IMR-90 (cell line): Measurements from ENCODE around the gene SLC29A1. TPM values are rescaled to one million over a fixed set of nuclear protein-coding genes. Genes with fewer than 3 reads are reported as not detected.

ENCODE experiments used
- ATAC-seq: fragments of 200-7000 bp; cut with Tn5 transposase; 2 replicates; pipeline ENCODE4 v1.9.1; 2020; ENCODE audit warnings: low read depth, mild to moderate bottlenecking, moderate library complexity
- BruUV-seq: library from RNA; stranded (reverse); fragments of 400-500 nt; replicated peaks from 2 replicates; lab custom pipeline; 2021; lab: Mats Ljungman, UMichigan
- CTCF ChIA-PET: fragments of 300-600 bp; formaldehyde crosslinking; extraction: SDS; loops from one replicate; lab custom pipeline; 2021; ENCODE audit warnings: antibody characterized with exemption; lab: Yijun Ruan, JAX
- POLR2A ChIA-PET: fragments of 300-600 bp; sonication (Branson Sonifier 250); formaldehyde crosslinking; loops from one replicate; lab custom pipeline; 2022; ENCODE audit warnings: antibody characterized with exemption; ENCODE audit not compliant: unreplicated experiment; lab: Charles Lee
- DNase-seq: peaks from one replicate; pipeline ENCODE4 v3.0.0; 2013
- H2AFZ ChIP-seq: replicated peaks from 2 replicates; pipeline ENCODE3; 2013; ENCODE audit warnings: low read length, mild to moderate bottlenecking; ENCODE audit not compliant: poor library complexity
- H2AK5ac ChIP-seq: 2 replicates; pipeline ENCODE4 v1.6.1; 2013; ENCODE audit warnings: low read depth, low read length, inconsistent platforms
- H2AK9ac ChIP-seq: replicated peaks from 2 replicates; pipeline ENCODE3; 2013; ENCODE audit warnings: mild to moderate bottlenecking, low read depth, low read length, moderate library complexity; ENCODE audit not compliant: poor library complexity
- H2BK120ac ChIP-seq: 2 replicates; pipeline ENCODE4 v1.6.1; 2013; ENCODE audit warnings: low read depth, low read length, inconsistent platforms
- H2BK15ac ChIP-seq: 3 replicates; pipeline ENCODE4 v1.6.1; 2013; ENCODE audit warnings: low read depth, low read length, inconsistent platforms
- H2BK20ac ChIP-seq: 2 replicates; pipeline ENCODE4 v1.6.1; 2013; ENCODE audit warnings: low read depth, mild to moderate bottlenecking, inconsistent platforms, low read length, moderate library complexity
- H2BK5ac ChIP-seq: 2 replicates; pipeline ENCODE4 v1.6.1; 2013; ENCODE audit warnings: mild to moderate bottlenecking, low read depth, low read length, inconsistent platforms; ENCODE audit not compliant: poor library complexity, severe bottlenecking
- H3K14ac ChIP-seq: replicated peaks from 2 replicates; pipeline ENCODE4 v1.6.1; 2013; ENCODE audit warnings: low read depth, low read length, inconsistent platforms
- H3K18ac ChIP-seq: 2 replicates; pipeline ENCODE4 v1.6.1; 2013; ENCODE audit warnings: low read depth, low read length, control low read depth
- H3K23ac ChIP-seq: 2 replicates; pipeline ENCODE4 v1.6.1; 2013; ENCODE audit warnings: low read depth, low read length, inconsistent platforms
- H3K27ac ChIP-seq: 2 replicates; pipeline ENCODE4 v1.5.1; 2013; ENCODE audit warnings: mild to moderate bottlenecking, control low read depth, low read length; ENCODE audit not compliant: insufficient read depth
- H3K27me3 ChIP-seq: 2 replicates; pipeline ENCODE4 v1.6.1; 2013; ENCODE audit warnings: low read length; ENCODE audit not compliant: control insufficient read depth, insufficient read depth
- H3K36me3 ChIP-seq: 2 replicates; pipeline ENCODE4 v1.6.1; 2013; ENCODE audit warnings: low read length, mixed read lengths; ENCODE audit not compliant: control insufficient read depth, insufficient read depth
- H3K4ac ChIP-seq: 2 replicates; pipeline ENCODE4 v1.6.1; 2013; ENCODE audit warnings: low read depth, low read length, inconsistent platforms
- H3K4me1 ChIP-seq: 2 replicates; pipeline ENCODE4 v1.6.1; 2013; ENCODE audit warnings: low read length, mixed read lengths; ENCODE audit not compliant: control insufficient read depth, insufficient read depth
- H3K4me2 ChIP-seq: 2 replicates; pipeline ENCODE4 v1.6.1; 2013; ENCODE audit warnings: low read depth, mild to moderate bottlenecking, control low read depth, low read length, moderate library complexity
- H3K4me3 ChIP-seq: 2 replicates; pipeline ENCODE4 v1.5.1; 2013; ENCODE audit warnings: low read depth, mild to moderate bottlenecking, control low read depth, low read length, moderate library complexity; ENCODE audit not compliant: insufficient read depth
- H3K56ac ChIP-seq: 2 replicates; pipeline ENCODE4 v1.6.1; 2013; ENCODE audit warnings: low read length, inconsistent platforms; ENCODE audit not compliant: insufficient read depth; ENCODE audit errors: extremely low read depth
- H3K79me1 ChIP-seq, 2 experiments: 2 replicates each; pipeline ENCODE4 v1.6.1; 2013; ENCODE audit warnings: low read length in 2 of 2, inconsistent platforms in 1 of 2, low read depth in 1 of 2
- H3K9ac ChIP-seq: 2 replicates; pipeline ENCODE4 v1.6.1; 2013; ENCODE audit warnings: low read depth, low read length, control low read depth
- H3K9me1 ChIP-seq: 2 replicates; pipeline ENCODE4 v1.6.1; 2013; ENCODE audit warnings: low read length, inconsistent platforms; ENCODE audit not compliant: insufficient read depth
- H3K9me3 ChIP-seq: 2 replicates; pipeline ENCODE4 v1.6.1; 2013; ENCODE audit warnings: low read length; ENCODE audit not compliant: control insufficient read depth, insufficient read depth
- H4K20me1 ChIP-seq: 2 replicates; pipeline ENCODE4 v1.6.1; 2013; ENCODE audit warnings: low read length, inconsistent platforms; ENCODE audit not compliant: insufficient read depth
- H4K5ac ChIP-seq: 2 replicates; pipeline ENCODE4 v1.6.1; 2013; ENCODE audit warnings: mild to moderate bottlenecking, low read depth, low read length, control low read depth
- H4K8ac ChIP-seq, 2 experiments: 2 replicates each; pipeline ENCODE4 v1.6.1; 2013; ENCODE audit warnings: low read depth in 2 of 2, low read length in 2 of 2, control low read depth in 1 of 2, inconsistent platforms in 1 of 2
- H4K91ac ChIP-seq: 2 replicates; pipeline ENCODE4 v1.6.1; 2013; ENCODE audit warnings: low read depth, low read length, inconsistent platforms; ENCODE audit not compliant: insufficient read depth
- BHLHE40 ChIP-seq: fragments of 150-350 bp; IDR thresholded peaks from 2 replicates; pipeline ENCODE4 v1.6.1; 2016; ENCODE audit warnings: mild to moderate bottlenecking, low read depth, low read length
- CEBPB ChIP-seq: IDR thresholded peaks from 2 replicates; pipeline ENCODE4 v1.6.1; 2012; ENCODE audit warnings: low read depth, low read length, improper control_type of control experiment
- CTCF ChIP-seq: conservative IDR thresholded peaks from 2 replicates; pipeline ENCODE4 v1.5.1; 2012; ENCODE audit warnings: mild to moderate bottlenecking, low read depth, low read length, improper control_type of control experiment
- POLR2A ChIP-seq: IDR thresholded peaks from 2 replicates; pipeline ENCODE4 v1.6.1; 2012; ENCODE audit warnings: mild to moderate bottlenecking, low read depth, low read length
- RCOR1 ChIP-seq: IDR thresholded peaks from 2 replicates; pipeline ENCODE4 v1.6.1; 2012; ENCODE audit warnings: mild to moderate bottlenecking, low read length, improper control_type of control experiment; ENCODE audit not compliant: insufficient replicate concordance
- WGBS, 2 experiments: methylation state at CpG; one replicate each; pipeline versions ENCODE4 v1.1.5 to v1.1.7; 2013; ENCODE audit warnings: missing lambda C conversion rate in 2 of 2; ENCODE audit not compliant: insufficient read length in 1 of 2; ENCODE audit errors: extremely low coverage in 2 of 2; 5-methylcytosine and 5-hydroxymethylcytosine counted together
- dilution Hi-C: fragments of 300-500 bp; cut with HindIII; formaldehyde crosslinking; loops from one replicate; pipeline ENCODE4 v1.14.3; 2018; ENCODE audit warnings: low sequenced_read_pairs; ENCODE audit not compliant: unreplicated experiment
- in situ Hi-C: fragments of 300-500 bp; cut with MboI; formaldehyde crosslinking; loops from 3 replicates; pipeline ENCODE4 v1.14.3; 2019; ENCODE audit warnings: low sequenced_read_pairs, inconsistent platforms, mixed read lengths
- intact Hi-C: fragments of 100-400 bp; cut with micrococcal nuclease; formaldehyde crosslinking; loops from 2 replicates; pipeline ENCODE4 v1.10.0; 2022
- polyA plus RNA-seq, 3 experiments: library from polyadenylated mRNA; depleted of rRNA; stranded (reverse); fragments of >200 nt; gene quantifications; 2 replicates each; pipeline ENCODE4 v1.2.3, GENCODE V29; 2012; ENCODE audit warnings: low replicate concordance in 1 of 3
- total RNA-seq: library from RNA; depleted of rRNA; stranded (reverse); fragments of >200 nt; gene quantifications from 2 replicates; pipeline ENCODE4 v1.2.3, GENCODE V29; 2012

SLC29A1 gene
- total and polyA plus RNA-seq, 2 of the 4 experiments (the other 2 are of a cell fraction): 4.1 to 22.1 TPM

GRCh38 chr6:44224965-44225305 lies 1.5 kb downstream of the SLC29A1 start:
- Histone ChIP-seq H3K9ac (no peak overlapping the region), H3K4ac (no peak overlapping the region), H3K27me3 (no peaks in the 10 kb centered on the region), H4K91ac (no peak overlapping the region), H3K36me3 (no peaks in the 10 kb centered on the region), H2BK120ac (no peak overlapping the region), H3K4me1 (peaks cover 16% of the 10 kb centered on the region), H2BK5ac (no peak overlapping the region), H3K14ac (no peak overlapping the region), H4K20me1 (no peaks in the 10 kb centered on the region), H3K79me1 (peaks cover 0 to 8% of the 10 kb centered on the region in 2 experiments; a peak in 1 of 4 replicates), H3K9me3 (no peaks in the 10 kb centered on the region), H3K18ac (no peak overlapping the region), H2BK20ac (no peak overlapping the region), H3K27ac (no peak overlapping the region), H2BK15ac (no peak overlapping the region), H4K5ac (no peak overlapping the region), H3K56ac (no peak overlapping the region), H3K4me3 (no peak overlapping the region), H3K23ac (no peak overlapping the region), H4K8ac (no peak overlapping the region), H2AK5ac (no peak overlapping the region), H2AK9ac (no peak overlapping the region), H3K4me2 (no peak overlapping the region), H3K9me1 (peaks cover 4% of the 10 kb centered on the region; the same call in 1 of the 2 replicates), H2AFZ (no peak overlapping the region)
- ATAC-seq (no peak), DNase-seq (no peak)
- no TSS peak for BruUV-seq
- ChIA-PET POLR2A (no interaction called here), CTCF (interaction anchor here (4.1 kb wide), 1 partner anchor 10 kb away, joined by 20 read pairs; no protein-coding TSS in a partner anchor)
- in situ Hi-C loops: no loop called here
- no CpG with 5 or more reads among the region's 4 CpGs for WGBS, 2 experiments
- dilution Hi-C loops: no loop called here
- no peak for TF ChIP-seq BHLHE40
- TF ChIP-seq POLR2A: no peak
- TF ChIP-seq CTCF: no peak
- TF ChIP-seq CEBPB: no peak
- TF ChIP-seq RCOR1: no peak
- intact Hi-C loops: no loop called here
